Upper lobe of left lung (tissue), 4 donors: ENCODE measurements around the gene CUL9.

ENCODE experiments used
- CTCF ChIP-seq, 6 experiments: fragments of 450-650 bp in 4 of 6; fragments of 200-600 bp in 2 of 6; sonication (generic) in 2 of 6; IDR thresholded peaks; one replicate each; pipeline ENCODE4 v1.5.1; 2016 to 2019; ENCODE audit warnings: antibody characterized with exemption in 6 of 6
- EP300 ChIP-seq, 4 donors: sonication (generic); formaldehyde crosslinking; IDR thresholded peaks; one replicate each; pipeline ENCODE4 v1.5.1; 2017; ENCODE audit warnings: antibody characterized with exemption in 4 of 4, control low read depth in 2 of 4
- POLR2A ChIP-seq, 4 donors: fragments of 450-650 bp; IDR thresholded peaks; one replicate each; pipeline ENCODE4 v1.5.1; 2016 to 2017; ENCODE audit warnings: antibody characterized with exemption in 4 of 4, mild to moderate bottlenecking in 2 of 4

- TF ChIP-seq POLR2A (IDR thresholded peaks at IDR 0.05) (no peak), CTCF (IDR thresholded peaks at IDR 0.05) (no peak), EP300 (IDR thresholded peaks at IDR 0.05) (no peak)
Observed at GRCh38 chr6:43253401-43253800, 71.4 kb downstream of the CUL9 start.
